ELR (cell line): ENCODE data around the gene APOH.

ENCODE experiments used
- DNase-seq: peaks from one replicate; pipeline ENCODE4 v3.0.0-alpha.2; 2015; ENCODE audit warnings: low read depth

Gene APOH

DNA sequence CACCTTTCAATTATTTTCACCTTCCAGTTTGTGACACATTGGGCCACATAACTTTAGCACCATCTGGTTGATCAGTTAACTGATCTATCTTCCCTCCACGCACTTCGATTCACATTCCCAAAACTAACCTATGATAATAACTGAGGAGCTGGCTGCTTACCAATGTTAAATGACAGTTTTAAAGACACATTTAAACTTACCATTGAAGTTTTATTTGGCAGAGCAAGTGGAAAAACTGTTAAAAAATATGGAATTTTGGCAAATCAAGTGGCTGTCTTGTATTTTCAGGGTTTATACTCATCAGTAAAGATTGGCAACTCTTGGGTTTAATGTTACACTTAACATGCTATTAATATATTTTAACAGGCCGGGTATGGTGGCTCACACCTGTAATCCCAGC, 5.4 kb upstream of the APOH start:
- DNase-seq = no peak

DNA sequence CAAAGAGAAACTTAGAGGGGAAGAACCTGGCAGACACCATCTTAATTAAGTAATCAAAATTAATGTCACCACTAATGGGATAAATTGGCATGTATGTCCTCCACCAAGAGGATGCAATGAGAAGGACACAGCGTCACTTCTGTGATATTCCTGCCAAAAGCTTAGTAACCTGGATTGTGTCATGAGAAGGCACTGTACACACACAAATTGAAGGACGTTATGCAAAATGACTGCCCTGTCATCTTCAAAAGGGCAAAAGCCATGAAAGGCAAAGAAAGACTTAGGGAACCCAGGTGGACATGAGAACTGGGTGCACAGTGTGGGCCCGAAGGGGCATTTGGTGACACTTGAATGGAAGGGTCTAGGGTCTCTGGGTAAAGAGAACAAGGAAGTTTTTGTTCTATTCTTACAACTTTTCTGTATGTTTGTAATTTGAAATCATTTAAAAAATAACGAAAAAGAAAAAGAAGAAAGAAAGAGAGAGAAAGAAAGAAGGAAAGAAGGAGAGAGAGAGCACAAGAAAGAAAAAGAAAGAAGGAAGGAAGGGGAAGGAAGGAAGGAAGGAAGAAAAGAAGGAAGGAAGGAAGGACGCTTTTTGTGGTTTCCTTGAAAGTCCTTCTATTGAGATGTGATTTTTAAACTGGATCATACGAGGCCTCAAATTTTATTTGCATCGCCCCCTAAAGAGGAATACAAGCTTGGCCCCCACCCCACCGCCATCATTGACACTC, 4.0 kb upstream of the APOH start:
- no peak for DNase-seq

DNA sequence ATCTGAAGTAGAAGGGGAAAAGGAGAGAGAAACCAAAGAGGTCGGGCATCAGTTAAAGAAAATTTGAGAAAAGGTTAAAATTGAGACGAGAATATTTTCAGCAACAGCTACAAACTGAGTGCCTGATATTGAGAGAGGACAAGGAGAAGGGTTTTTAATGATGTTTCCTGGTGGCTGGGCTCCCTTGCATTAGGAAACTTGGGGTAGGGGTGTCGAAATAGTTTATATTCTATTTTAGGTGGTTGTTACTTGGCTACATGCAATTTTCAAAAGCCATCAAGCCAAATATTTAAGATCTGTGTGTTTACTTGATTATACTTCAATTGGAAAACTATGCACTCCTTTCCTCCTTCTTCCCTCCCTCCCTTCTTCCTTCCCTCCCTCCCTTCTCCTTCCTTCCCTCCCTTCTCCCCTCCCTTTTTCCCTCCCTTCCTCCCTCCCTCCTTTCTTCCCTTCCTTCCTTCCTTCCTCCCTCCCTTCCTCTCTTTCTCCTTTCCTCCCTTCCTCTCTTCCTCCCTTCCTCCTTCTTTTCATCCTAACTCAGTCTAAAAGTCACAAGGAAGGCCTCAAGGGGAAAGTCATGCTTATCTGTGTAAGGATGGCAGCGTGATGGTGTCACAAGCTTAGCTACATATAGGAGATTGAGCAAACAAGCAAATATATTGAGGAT, 1.8 kb upstream of the APOH start:
- DNase-seq = no peak

DNA sequence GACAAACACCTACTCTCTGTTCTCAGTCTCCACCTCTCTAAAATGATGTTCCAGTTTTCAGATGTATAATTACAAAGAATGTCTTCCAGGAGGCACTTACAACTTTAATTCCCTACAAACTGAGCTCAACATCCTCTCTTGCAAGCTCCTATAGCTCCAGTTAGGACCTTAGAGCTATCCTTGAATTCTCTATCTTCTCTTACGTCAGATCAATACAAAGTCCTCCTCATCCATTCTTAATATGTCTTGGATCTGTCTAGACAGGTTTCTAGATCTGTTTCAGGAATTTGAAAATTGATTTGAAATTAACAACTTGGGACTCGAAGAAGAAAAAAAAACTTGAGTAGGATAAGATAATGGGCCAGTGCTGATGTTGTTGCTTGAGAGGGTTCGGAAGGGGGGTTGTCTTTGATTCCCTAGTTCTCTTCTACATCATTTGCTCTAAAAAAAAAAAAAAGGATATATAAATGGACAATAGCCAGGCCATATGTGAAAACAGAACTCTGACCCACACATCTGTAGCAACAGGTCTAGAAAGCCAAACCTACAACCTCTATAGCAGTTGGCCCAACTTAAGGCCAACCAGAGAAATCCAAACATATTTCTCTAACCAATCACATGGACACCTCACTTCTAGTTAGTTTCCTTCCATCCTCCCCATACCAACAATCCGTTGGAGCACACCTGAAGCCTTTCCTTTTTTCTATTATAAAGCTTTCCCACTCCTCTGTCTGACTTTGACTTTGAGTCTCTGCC, 746 bp upstream of the APOH start:
- DNase-seq = no peak

DNA sequence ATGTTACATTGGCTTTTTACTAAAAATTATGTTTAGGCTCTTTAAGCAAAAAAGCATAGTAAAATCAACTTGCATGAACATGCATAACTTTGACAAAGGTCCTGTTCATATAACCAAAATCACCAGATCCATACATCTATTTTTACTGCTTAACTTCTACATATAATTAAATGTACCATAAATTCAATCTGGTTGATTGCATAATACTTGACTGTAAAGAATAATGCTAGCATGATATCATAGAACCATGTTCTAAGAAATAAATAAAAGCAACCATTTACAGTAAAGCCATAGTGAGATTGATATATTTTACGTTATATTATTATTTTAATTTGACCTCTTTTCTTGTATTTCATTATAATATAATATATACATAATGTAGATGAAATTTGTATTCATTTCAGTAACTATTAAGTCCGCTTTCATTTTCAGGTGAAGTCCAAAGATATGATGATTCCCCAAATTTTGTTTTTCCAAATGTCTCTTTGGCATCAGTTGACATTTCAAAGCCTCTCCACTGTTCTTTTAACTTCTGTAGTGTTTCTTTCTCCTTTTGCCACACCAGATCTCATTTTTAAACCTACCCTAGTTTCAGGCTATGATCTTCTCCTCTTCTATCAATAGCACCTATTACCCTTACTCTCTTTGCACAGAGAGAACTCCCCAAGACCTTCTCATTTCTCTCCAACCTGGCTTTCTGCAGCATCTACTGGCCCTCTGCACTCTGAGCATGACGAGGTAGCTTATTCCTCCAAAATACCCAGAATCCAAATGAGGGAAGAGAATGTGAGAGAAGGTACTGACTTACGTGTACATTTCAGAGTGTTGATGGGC, 1.8 kb downstream of the APOH start:
- no peak for DNase-seq

DNA sequence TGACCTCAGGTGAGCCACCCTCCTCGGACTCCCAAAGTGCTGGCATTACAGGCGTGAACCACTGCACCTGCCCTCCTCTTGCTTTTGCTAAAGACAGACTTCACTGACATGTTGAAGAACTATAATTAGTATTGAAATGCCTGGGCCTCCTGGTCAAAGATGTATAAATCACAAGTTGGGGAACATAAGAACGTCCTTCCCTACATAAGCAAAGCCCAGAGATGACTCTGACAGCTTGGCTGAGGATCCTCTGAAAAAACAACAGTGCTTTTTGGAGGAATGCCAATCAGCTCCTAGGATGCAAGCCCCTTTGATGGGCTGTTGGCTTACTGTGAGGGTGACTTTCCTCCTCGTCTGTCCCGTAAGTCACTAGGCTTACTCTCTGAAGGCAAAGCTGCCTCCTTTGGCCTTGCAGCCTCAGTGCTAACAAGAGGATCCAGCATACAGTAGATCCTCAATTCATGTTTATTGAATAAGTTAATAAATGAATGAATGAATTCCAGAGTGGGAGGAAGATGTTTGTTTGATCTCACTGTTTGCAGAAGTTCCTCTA, 6.3 kb downstream of the APOH start:
- no peak for DNase-seq

DNA sequence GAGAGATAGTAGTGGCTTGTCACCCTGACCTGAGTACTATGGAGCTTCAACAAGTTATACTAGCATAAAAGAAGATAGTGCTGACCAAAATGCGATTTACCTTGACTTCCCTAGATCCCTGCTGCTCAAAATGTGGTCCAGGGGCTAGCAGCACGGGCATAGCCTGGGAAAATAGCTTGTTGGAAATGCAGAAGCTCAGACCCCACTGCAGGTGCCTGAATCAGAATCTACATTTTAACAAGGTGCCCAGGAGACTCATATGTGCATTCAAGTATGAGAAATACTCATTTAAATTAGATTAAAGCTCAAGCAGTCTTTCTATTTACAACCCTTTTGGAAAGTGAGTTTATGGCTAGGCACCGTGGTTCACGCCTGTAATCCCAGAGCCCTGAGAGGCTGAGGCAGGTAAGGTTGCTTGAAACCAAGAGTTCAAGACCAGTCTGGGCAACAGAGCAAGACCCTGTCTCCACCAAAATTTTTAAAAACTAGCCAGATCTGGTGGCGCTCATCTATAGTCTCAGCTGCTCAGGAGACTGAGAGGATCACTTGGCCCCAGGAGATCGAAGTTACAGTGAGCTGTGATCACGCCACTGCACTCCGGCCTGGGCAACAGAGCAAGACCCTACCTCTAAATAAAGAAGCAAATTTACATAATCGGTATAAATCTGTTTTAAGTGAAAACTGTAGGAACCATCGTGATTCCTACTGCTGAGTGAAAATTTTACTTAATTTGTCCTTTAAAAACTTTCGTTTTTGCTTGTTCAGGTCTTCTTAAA, 7.3 kb downstream of the APOH start:
- no peak for DNase-seq

DNA sequence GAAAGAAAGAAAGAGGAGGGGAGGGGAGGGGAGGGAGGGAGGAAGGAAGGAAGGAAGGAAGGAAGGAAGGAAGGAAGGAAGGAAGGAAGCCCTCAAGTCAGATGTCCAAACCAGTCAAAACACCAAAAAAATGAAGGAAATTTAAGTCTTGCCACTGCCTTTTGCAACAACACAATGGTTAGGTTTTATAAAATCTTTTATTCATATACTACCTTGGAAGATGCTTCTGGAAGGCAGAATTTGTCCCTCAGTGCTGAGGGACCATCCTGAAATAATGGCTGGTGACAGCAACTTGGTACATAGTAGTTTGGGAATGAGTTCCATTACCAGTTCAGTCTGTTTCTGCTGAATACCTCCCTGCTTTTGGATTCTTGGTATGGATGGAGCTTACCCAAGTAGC, 7.9 kb downstream of the APOH start:
- DNase-seq = no peak

DNA sequence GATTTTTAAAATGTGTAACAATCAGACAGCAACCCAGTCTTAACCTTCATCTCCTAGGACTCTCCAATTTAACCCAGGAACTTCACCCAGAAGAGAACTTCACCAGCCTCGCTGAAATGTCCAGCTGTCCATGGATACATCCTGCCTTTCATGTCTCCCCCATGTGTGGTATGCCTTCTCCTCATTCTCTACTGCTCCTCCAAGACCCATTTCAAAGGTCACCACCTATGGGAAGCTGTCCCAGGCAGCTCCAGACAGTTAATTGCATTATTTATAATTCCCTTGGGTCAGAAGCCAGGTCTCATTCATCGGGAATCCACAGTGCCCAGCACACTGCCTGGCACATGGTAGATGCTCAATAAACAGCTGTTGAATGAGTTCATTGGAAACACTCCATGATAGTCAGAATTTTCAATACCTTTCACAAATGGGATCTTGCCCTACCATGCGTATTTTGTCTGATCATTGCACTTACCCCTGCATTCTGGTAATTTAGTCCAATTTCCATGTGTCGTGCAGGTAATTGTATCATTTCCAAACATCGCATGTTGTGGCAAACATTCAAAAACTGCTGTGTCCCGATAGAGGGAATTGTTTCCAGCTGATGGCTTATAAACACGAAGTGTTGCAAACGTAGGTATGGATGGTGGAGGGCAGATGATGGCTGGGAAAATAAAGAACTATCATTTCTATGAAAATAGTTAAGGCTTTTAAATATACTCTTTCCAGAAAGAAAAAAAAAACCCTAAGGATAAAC, 9.0 kb downstream of the APOH start:
- no peak for DNase-seq

DNA sequence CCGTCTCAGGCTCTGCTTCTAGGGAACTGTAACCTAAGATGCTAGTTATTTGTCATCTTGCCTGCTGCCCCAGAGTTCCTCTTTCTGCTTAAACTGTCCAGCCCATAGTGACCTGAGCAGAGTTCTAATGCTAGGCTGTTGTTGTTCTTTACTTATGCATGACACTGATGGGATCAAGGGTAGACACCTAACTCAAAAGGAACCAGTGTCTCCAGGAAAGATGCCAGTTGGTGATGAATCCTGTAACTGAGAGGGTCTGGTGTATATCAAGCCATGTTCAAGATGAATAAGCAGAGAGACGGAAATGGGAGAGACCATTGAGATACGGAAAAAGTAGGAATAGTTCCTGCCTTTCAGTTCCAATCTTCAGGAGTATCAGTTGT, 13.7 kb downstream of the APOH start:
- DNase-seq = no peak

DNA sequence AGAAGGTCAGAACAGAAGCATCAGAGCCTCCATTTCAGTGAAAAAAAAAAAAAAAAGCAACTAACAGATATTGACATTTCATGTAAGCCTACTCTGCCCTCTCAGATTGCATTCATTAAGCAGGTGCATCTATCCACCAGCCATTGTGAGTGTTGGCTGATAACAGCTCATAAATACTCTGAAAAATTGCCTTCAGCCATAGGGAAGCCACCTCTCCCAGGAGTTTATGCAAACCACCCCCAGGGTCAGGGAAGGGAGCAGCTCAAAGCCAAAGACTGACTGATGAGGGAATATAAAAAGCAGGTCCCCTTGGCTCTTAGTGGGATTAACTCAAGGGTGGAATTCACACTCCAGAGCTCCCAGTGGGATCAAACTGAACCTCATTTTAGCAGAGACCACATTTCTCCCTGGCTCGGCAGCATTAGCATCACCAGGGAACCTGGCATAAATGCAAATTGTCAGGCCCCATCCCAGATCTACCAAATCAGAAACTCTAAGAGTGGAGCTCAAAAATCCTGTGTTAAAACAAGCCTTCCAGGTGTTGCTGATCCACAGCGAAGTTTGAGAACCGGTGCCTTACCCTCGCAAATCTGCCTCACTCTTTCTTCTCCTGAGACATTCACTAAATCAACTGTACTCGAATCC, 14.2 kb downstream of the APOH start:
- no peak for DNase-seq

DNA sequence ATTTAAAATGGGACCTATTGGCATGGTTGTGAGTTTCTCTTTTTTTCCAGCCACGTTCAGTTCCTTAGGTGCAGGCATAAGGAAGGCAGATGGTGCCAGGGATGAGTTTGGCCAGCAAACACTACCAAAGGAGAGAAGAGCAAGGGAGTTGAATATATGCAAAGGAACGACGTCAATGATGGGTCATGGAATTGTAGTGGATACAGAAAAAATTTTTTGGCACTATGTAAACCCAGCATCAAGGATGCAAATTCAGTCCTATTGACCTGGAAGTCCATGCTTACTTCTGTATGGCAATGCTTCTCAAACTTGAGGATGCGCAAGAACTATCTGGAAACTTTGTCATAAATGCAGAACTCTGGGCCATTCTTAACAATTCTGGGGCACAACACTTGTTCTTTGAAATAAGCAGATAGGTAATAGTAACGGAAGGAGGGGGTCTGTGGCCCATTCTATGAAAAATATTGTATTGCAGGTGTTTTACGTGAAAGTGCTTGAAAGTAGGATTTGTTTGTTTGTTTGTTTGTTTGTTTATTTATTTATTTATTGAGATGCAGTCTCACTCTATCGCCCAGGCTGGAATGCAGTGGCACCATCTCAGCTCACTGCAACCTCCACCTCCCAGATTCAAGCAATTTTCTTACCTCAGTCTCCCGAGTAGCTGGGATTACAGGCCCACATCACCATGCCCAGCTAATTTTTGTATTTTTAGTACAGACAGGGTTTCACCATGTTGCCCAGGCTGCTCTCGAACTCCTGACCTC, 18.0 kb downstream of the APOH start:
- no peak for DNase-seq

DNA sequence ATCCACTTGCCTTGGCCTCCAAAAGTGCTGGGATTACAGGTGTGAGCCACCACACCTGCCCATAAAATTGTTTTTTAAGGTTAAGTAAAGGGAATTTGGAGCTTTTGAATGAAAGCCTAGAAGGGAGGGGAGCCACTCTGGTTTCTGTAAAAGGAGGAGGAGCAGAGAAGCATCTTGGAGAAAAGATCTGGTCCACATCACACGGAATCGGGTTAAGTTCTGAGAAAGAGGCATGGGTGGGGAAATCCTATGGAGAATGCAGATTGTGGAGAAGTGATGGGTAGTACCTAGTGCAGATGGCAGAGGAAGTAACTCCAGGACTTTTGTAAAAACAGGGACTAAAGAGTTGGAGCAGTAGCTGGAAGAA, 19.0 kb downstream of the APOH start:
- DNase-seq = no peak

DNA sequence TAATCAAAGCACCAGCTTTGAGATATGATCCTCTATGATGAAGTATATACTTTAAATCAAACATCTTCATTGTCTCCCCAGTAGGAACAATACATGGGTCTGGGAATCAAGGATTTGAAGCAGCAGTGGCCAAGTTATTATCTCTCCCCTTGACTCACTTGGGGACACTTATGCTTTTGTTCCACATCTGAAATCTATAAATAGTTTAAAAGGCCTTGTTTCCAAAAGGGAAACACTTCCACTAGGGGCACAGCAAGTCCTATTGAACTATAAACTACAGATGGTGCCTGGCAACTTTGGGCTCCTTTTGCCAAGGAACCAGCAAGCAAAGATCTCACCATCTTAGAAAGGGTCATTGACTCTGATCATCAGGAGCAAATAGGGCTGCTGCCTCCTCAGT, 21.3 kb downstream of the APOH start:
- DNase-seq = no peak

DNA sequence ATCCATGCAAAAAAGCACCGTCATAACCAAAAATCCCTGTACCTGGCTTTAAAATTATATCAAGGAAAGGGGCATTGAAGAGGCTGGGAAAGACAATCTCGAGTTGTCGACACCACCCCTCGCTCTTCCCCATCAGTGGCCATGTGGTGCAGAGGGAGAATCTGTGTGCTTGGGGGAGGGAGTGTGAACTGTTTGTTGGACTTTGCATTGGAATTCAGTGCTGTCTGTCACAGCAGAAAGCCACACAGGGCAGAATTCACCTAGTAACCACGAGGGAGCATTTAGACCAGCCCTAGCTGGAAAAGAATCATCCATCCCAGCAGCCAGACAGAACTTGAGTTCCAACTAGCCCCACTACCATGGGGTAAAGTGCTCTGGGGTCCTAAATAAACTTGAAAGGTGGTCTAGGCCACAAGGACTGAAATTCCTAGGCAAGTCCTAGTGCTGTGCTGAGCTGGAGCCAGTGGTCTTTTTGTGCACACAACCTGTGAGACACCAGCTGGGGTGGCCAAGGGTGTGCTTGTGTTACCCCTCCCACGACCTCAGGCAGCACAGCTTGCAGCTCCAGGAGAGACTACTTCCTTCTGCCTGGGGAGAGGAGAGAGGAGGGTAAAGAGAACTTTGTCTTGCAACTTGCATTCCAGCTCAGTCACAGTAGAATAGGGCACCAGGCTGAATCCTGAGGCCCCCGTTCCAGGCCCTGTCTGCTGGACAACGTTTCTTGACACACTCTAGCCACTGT, 25.8 kb downstream of the APOH start:
- DNase-seq = no peak

DNA sequence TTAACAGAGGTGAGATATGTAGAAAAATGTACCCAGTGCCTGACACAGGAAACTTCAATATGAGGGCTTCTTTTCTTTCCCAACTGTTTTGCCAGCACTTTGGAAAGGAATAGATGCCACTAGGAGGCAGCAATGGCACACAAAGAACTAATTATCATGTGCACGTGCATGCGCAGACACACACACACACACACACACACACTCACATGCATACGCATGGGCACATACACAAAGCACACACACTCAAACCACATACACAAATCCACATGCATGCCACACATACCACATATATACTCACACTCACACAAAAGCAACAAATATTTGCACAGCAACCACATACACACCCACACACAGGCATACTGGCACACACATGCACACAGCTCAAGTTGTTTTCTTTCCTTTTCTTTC, 28.5 kb downstream of the APOH start:
- DNase-seq = peak; percentile 88

DNA sequence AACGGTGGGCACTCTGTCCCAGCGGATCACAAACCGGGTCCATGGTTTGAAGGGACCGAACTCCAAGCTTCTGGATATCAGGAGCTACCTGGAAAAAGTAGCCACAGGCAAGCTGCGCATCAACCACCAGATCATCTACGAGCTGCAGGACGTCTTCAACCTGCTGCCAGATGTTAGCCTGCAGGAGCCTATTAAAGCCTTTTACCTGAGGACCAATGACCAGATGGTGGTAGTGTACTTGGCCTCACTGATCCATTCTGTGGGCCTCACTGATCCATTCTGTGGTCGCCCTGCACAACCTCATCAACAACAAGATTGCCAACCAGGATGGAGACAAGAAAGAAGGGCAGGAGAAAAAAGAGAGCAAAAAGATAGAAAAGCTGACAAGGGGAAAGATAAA, 31.0 kb downstream of the APOH start:
- DNase-seq = no peak

DNA sequence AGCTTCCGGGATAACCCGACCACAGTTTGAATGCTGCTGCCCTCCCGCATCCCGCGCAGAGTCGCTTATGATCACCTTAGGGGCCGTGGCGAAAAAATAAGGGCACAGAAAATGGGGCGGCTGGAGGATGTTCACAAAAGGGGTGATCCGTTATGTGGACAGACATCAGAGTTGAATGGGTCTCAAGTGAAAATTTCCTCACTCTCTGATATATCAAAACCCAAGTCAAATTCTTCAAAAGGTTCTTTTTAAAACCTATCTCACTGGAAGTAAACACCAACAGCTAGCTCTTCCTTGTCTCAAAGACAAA, 36.9 kb downstream of the APOH start:
- DNase-seq = no peak
